HG03159 (cell line): ENCODE data around the gene RBM19.

ENCODE experiments used
- ATAC-seq: cut with Tn5 transposase; IDR thresholded peaks from one replicate; pipeline ENCODE4 v1.9.1; 2021; ENCODE audit warnings: mild to moderate bottlenecking, moderate library complexity; ENCODE audit not compliant: unreplicated experiment

The RBM19 gene

GRCh38 chr12:113837528-113838296, 128.4 kb downstream of the RBM19 start:
- ATAC-seq: no peak

- no peak for ATAC-seq
Observed at GRCh38 chr12:113837084-113837483, 129.0 kb downstream of the RBM19 start.

- ATAC-seq: no peak
Observed at GRCh38 chr12:113835896-113836295, 130.2 kb downstream of the RBM19 start.

- no peak for ATAC-seq
Observed at GRCh38 chr12:113835433-113835832, 130.7 kb downstream of the RBM19 start.

GRCh38 chr12:113833422-113833821, 132.7 kb downstream of the RBM19 start:
- ATAC-seq: no peak

GRCh38 chr12:113831476-113831875, 134.6 kb downstream of the RBM19 start:
- ATAC-seq: no peak

- ATAC-seq: no peak
Observed at GRCh38 chr12:113831016-113831415, 135.1 kb downstream of the RBM19 start.

- no peak for ATAC-seq
Observed at GRCh38 chr12:113829212-113829611, 136.9 kb downstream of the RBM19 start.

- no peak for ATAC-seq
Observed at GRCh38 chr12:113827539-113828114, 138.5 kb downstream of the RBM19 start.

- no peak for ATAC-seq
Observed at GRCh38 chr12:113826805-113827538, 139.2 kb downstream of the RBM19 start.

GRCh38 chr12:113825705-113826104, 140.4 kb downstream of the RBM19 start:
- no peak for ATAC-seq

GRCh38 chr12:113823816-113824215, 142.3 kb downstream of the RBM19 start:
- no peak for ATAC-seq

- no peak for ATAC-seq
Observed at GRCh38 chr12:113823016-113823415, 143.1 kb downstream of the RBM19 start.

GRCh38 chr12:113820842-113821241, 145.3 kb downstream of the RBM19 start:
- no peak for ATAC-seq

GRCh38 chr12:113820309-113820708, 145.8 kb downstream of the RBM19 start:
- no peak for ATAC-seq

GRCh38 chr12:113819495-113819894, 146.6 kb downstream of the RBM19 start:
- no peak for ATAC-seq

GRCh38 chr12:113818833-113819232, 147.3 kb downstream of the RBM19 start:
- ATAC-seq: no peak

- no peak for ATAC-seq
Observed at GRCh38 chr12:113818283-113818682, 147.8 kb downstream of the RBM19 start.

GRCh38 chr12:113816866-113817265, 149.3 kb downstream of the RBM19 start:
- ATAC-seq: no peak

- ATAC-seq: no peak
Observed at GRCh38 chr12:113815031-113815430, 151.1 kb downstream of the RBM19 start.

- no peak for ATAC-seq
Observed at GRCh38 chr12:113813229-113813541, 152.9 kb downstream of the RBM19 start.
